HG03139 (cell line): ENCODE data around the gene ASIP.
"Not testable (repeated sequence)": the region's sequence is repeated elsewhere in the genome, so short reads cannot be mapped to it uniquely, and the experiment has no call there.

Experiments
- ATAC-seq: cut with Tn5 transposase; IDR thresholded peaks from one replicate; pipeline ENCODE4 v1.9.1; 2021; ENCODE audit not compliant: unreplicated experiment

ASIP gene, protein sequence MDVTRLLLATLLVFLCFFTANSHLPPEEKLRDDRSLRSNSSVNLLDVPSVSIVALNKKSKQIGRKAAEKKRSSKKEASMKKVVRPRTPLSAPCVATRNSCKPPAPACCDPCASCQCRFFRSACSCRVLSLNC

GRCh38 chr20:34240693-34241615, at the start of gene ASIP:
ASIP (plus strand) TSS chr20:34241423; CDS start chr20:34260375, 18,952 bp downstream.
- ATAC-seq, result no peak

DNA sequence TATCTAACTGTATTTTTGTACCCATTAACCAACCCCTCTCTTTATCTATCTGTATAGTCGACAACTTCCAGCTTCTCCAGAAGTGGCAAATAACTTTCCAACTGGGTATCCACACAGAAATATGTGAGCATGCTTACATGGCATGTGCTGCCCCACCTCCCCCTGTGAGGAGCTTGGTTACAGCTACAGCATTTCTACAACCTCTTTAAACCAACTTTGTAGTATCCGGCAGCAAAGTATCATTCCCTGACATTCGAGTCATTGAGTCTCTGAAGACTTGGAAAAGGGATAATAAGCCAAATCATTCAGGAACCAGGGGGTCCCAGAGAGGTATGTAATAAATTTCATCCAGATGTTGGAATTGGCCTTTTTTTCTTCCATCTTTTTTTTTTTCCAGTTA, 48.2 kb upstream of the ASIP start:
- ATAC-seq, result no peak

DNA sequence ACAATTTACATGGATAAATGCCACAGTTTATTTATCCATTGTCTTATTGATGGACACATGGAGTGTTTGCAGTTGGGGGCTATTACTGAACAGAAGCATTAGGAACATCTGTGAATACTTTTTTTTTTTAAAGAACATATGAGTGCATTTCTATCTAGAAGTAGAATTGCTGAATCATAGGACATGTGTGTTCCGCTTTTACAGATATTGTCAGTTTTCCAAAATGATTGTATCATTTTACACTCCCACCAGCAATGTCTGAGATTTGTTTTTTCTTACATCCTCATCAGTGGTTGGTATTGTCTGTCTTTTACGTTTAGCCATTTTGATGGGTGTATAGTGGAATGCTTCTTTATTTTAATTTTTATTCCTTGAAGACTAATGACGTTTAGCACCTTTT, 42.0 kb upstream of the ASIP start:
- ATAC-seq, result no peak

DNA sequence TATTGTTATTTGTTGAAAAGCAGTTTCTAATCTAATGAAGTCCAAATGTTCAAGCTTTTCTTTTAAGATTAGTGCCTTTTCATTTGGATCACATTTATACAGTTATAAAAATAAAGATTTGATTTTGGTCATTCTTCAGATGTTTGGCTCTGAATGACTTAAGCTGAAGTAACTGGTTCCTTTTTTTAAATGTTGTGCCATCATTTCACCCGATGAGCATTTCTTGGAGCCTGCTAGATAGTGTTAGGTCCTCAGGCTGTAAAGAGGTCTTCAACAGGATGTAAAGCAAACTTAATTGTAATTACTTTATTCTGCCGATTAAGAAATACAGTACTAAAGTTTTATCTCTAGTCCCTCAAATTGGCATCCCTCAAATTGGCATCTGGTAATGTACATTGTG, 41.2 kb upstream of the ASIP start:
- no peak for ATAC-seq

- ATAC-seq, result no peak
Observed at GRCh38 chr20:34201531-34201930, 39.7 kb upstream of the ASIP start.

DNA sequence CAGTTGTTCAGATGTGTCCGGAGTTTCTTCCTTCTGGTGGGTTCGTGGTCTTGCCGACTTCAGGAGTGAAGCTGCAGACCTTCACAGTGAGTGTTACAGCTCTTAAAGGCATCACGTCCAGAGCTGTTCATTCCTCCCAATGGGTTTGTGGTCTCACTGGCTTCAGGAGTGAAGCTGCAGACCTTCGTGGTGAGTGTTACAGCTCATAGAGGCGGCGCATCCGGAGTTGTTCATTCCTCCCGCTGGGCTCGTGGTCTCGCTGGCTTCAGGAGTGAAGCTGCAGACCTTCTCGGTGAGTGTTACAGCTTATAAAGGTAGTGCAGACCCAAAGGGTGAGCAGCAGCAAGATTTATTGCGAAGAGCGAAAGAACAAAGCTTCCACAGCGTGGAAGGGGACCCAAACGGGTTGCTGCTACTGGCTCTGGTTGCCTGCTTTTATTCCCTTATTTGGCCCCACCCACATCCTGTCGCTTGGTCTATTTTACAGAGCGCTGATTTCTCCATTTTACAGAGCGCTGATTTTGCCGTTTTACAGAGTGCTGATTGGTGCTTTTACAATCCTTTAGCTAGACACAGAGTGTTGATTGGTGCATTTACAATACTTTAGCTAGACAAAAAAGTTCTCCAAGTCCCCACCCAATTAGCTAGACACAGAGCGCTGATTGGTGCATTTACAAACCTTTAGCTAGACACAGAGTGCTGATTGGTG, 35.9 kb upstream of the ASIP start:
- ATAC-seq, result not testable (repeated sequence)

DNA sequence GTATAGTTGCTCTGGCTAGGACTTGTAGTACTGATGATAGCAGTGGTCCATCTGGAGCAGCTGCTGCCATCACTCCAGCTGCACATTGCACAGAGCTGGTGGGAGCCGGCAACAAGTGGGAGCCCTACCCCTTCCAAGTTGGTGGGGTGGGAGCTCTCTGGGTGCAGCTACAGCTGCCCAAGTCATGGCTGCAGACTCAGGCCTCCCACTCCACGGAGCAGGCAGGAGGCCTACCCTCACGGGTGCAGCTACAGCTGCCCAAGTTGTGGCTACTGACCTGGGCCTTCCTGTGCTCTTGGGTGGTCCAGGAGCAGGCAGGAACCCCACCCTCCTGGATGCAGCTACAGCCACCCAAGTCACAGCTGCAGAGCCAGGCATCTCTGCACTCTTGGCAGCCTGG, 32.1 kb upstream of the ASIP start:
- no peak for ATAC-seq

DNA sequence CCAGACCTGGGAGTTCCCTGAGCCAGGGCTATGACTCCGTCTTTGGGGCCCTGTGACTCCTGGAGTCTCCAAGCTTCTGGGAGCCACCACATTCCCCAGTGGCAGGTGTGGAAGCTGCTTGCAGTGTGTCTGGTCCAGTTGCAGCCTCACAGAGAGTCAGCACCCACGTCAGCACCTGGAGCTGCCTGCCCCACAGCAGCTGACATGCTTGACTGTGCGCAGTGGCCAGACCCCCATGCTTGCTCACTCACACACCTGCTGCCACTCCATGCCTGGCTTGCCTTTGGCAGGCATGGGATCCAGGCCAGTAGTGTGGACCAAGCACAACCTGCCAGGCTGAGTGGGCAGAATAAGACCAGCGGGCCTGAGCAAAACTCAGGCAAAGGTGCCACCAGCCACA, 31.0 kb upstream of the ASIP start:
- ATAC-seq, result no peak

- no peak for ATAC-seq
Observed at GRCh38 chr20:34211591-34211990, 29.6 kb upstream of the ASIP start.

DNA sequence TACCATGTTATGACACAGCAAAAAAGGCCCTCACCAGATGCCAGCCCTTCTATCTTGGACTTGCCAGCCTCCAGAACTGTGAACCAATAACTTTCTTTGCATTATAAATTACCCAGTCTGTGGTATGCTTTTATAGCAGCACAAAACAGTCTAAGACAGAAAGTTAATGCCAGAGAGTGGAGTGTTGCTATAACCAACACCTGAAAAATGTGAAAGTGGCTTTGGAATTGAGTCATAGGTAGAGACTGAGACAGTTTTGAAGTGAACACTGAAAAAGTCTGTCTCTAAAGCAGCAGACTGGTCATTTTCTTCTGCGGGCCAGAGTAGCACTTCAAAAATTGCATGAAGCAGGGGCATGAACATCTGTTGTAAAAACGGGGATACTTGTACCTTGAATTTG, 28.0 kb upstream of the ASIP start:
- no peak for ATAC-seq

- no peak for ATAC-seq
Observed at GRCh38 chr20:34215711-34216381, 25.4 kb upstream of the ASIP start.

DNA sequence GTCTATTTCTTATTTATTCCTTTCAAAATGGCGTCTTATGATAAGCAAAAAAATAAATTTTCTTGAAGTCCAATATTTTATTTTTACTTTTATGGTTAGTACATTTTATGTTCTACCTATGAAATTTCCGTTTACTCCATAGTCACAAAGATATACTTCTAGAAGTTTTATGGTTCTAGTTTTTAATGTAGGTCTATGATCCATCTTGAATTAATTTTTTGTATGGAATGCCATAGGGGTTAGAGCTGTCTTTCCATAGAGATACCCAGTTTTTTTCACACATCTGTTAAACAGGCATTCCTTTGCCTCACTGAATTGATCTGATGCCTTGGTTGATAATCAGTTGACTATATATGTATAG, 24.9 kb upstream of the ASIP start:
- ATAC-seq, result no peak

- no peak for ATAC-seq
Observed at GRCh38 chr20:34220561-34220960, 20.7 kb upstream of the ASIP start.

GRCh38 chr20:34222208-34222607, 19.0 kb upstream of the ASIP start:
- no peak for ATAC-seq

GRCh38 chr20:34224251-34224650, 17.0 kb upstream of the ASIP start:
- ATAC-seq, result not testable (repeated sequence)

DNA sequence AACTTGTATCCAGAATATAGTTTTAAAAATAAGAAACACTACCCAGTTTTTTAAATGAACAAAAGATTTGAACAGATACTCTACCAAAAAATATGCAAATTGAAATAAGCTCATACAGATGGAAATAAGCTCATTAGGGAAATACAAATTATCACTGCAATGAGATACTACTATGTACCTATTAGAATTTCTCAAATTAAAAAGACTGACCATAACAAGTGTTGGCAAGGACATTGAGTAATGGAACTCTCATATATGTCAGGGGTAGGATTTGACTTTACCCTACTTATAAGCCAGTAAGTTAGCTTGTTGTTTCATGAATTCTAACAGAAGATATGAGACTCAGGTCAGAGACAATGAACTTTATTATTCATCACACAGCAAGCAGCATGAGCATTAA, 9.6 kb upstream of the ASIP start:
- no peak for ATAC-seq

- no peak for ATAC-seq
Observed at GRCh38 chr20:34232494-34233087, 8.6 kb upstream of the ASIP start.

- ATAC-seq, result no peak
Observed at GRCh38 chr20:34233687-34234086, 7.5 kb upstream of the ASIP start.

- ATAC-seq, result no peak
Observed at GRCh38 chr20:34235875-34236274, 5.3 kb upstream of the ASIP start.

DNA sequence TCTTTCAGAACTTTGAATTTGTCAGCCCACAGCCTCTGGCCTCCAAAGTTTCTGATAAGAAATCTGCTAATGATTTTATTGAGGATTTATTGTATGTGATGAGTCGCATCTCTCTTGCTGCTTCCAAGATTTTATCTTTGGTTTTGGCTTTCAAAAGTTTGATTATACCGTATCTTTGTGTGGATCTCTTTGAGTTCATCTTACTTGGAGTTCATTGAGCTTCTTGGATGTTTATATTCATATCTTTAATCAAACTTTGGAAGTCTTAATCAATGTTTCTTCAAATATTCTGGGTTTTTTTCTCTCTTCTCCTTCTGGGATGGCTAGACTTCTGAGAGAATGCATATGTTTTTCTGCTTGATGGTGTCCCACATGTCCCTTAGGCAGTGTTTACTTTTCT, 3.3 kb upstream of the ASIP start:
- no peak for ATAC-seq

GRCh38 chr20:34240121-34240520, 1.1 kb upstream of the ASIP start:
- no peak for ATAC-seq
